Mucosa of stomach (tissue), 1 donor: ENCODE results near the gene RPS19.
"Not testable (repeated sequence)": the region's sequence is repeated elsewhere in the genome, so short reads cannot be mapped to it uniquely, and the experiment has no call there.

Source experiments
- H3K27me3 ChIP-seq: one replicate; pipeline ENCODE4 v1.7.0; 2013; ENCODE audit warnings: mild to moderate bottlenecking, low read length; ENCODE audit not compliant: control insufficient read depth, insufficient read depth
- H3K36me3 ChIP-seq: one replicate; pipeline ENCODE4 v1.7.0; 2013; ENCODE audit warnings: low read length; ENCODE audit not compliant: control insufficient read depth, insufficient read depth
- H3K4me1 ChIP-seq: one replicate; pipeline ENCODE4 v1.7.0; 2013; ENCODE audit warnings: mild to moderate bottlenecking, low read length; ENCODE audit not compliant: control insufficient read depth, insufficient read depth
- H3K4me3 ChIP-seq: one replicate; pipeline ENCODE4 v1.7.0; 2013; ENCODE audit warnings: low read length
- H3K9ac ChIP-seq: one replicate; pipeline ENCODE4 v1.7.0; 2013; ENCODE audit warnings: mild to moderate bottlenecking, low read length, moderate library complexity
- H3K9me3 ChIP-seq: one replicate; pipeline ENCODE4 v1.7.0; 2013; ENCODE audit warnings: mild to moderate bottlenecking, low read length, moderate library complexity; ENCODE audit not compliant: control insufficient read depth
- donor health status: Pancreatic carcinoma.

The RPS19 gene

DNA sequence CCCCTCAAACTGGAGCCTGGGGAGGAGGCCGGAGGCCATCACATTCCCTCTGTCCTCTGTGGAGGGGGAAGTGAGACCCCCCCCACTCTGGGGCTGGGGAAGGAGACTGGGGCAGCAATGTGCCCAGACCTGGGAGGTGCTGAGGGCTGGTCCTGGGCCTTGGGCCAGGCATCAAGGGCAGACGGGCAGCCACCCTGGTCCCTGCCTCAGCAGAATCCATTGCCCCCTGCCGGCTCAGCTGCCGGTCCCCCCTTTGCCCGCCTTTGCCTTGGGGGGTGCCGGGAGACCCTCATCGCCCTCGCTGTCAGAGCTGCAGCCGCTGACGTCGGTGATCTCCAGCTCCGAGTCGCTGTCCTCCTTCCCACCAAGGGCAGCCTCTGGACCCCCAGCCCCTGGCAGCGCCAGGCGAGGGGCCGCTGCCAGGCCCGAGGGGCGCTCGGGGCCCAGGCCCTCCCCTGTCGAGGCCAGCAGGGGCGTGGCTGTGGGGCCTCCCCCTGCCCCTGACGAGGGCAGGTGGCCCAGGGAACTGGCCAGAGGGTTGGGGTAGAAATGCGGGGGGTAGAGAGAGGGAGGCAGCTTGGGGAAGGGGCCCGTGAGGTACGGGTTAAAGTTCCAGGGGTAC is 48.0 kb downstream of the RPS19 start:
- H3K4me3 ChIP-seq = no peak overlapping the region
- H3K36me3 ChIP-seq = peaks cover 16% of the 10 kb centered on the region
- H3K9me3 ChIP-seq = no peaks in the 10 kb centered on the region
- no peak overlapping the region for H3K9ac ChIP-seq
- peaks cover 38% of the 10 kb centered on the region for H3K4me1 ChIP-seq
- peaks cover 30% of the 10 kb centered on the region for H3K27me3 ChIP-seq

DNA sequence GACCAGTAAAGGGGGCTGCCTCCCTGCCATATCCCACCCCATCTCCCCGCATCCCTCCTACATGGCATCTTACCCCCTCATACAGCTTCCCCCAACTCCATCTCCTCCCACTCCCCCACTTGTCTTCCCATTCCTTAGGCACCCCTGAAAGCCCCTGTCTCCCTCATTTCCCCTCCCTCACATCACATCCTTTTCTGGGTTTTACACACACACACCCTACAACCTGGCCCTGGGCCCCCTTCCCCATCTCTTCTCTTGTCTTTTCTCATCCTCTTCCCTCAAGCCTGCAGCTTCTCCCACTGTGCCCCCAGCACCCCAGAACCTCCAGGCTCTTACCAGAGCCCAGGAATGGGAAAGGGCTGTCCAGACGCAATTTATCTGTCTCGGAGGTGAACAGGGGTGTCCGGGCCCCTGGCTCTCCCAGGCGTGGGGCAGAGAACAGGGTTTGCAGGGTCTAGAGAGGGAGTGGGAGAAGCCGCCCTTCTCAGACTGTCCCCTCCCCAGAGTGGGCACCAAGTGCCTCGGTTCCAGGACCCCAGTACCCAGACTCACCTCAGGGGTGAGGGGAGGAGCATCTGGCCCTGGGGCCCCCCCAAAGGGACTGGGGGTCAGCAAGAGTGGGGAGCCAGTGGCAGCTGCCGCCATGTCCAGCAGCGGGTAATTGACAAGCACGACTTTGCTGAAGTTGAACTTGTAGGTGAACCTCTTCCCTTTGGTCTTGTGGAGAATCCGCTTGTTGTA is 48.8 kb downstream of the RPS19 start:
- H3K4me3 ChIP-seq = no peak overlapping the region
- peaks cover 37% of the 10 kb centered on the region for H3K27me3 ChIP-seq
- no peak overlapping the region for H3K9ac ChIP-seq
- H3K36me3 ChIP-seq = peaks cover 8% of the 10 kb centered on the region
- H3K4me1 ChIP-seq = peaks cover 30% of the 10 kb centered on the region
- no peaks in the 10 kb centered on the region for H3K9me3 ChIP-seq

DNA sequence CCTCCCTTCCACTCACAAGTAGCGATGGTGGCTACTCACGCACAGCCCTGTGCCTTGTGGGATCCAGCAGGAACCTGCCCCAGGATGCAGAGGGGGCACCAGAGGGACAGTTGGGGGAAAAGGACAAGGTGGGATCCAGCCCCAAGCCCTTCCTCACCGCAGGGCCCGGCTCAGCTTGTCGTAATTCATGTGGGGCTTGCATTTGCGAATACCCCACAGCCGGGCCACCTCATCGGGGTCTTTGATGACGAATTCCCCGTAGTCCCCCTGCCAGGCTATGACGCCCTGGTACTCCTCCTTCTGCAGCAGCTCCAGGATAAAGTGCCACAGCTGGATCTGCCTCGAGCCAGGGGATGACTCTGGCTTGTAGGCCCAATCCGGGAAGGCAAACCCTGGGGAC is 49.7 kb downstream of the RPS19 start:
- Histone ChIP-seq H3K36me3 (peaks cover 8% of the 10 kb centered on the region), H3K9me3 (no peaks in the 10 kb centered on the region), H3K4me3 (no peak overlapping the region), H3K4me1 (peaks cover 25% of the 10 kb centered on the region), H3K27me3 (peaks cover 44% of the 10 kb centered on the region), H3K9ac (no peak overlapping the region)

DNA sequence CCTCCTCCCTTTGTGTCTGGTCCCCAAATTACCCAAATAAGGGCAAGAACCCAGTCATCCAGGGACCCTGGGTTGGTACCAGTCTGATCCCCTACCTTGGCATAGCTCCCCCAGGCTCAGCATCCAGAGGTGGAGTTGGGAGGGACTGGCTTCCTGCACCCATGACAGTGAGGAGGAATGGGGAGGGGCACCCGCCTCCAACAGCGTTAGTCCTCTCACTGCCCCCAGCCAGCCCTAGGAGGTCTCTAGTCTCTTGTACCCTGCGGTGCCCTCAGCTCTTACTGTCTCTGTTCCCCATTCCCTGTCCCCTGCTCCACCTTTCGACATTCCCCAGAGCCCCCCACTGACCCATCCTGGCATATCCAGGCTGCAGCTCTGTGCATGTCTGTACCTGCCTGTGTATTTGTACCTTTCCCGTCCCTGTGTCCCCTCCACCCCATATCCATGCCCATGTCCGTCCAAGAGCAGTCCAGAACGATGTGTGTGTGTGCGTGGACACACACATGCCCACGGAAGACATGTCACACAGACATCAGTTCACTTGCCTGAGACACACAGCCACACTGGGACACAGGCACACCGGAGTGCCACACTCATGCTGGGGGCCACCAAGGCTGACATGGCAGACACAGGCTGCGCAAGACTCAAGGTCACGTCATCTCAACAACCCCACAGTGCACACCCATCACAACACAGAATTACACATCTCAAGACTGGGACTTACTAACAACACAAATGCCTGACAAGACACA is 50.4 kb downstream of the RPS19 start:
- Histone ChIP-seq H3K9ac (no peak overlapping the region), H3K9me3 (no peaks in the 10 kb centered on the region), H3K27me3 (peaks cover 48% of the 10 kb centered on the region), H3K4me1 (peaks cover 18% of the 10 kb centered on the region), H3K36me3 (peaks cover 8% of the 10 kb centered on the region), H3K4me3 (no peak overlapping the region)

DNA sequence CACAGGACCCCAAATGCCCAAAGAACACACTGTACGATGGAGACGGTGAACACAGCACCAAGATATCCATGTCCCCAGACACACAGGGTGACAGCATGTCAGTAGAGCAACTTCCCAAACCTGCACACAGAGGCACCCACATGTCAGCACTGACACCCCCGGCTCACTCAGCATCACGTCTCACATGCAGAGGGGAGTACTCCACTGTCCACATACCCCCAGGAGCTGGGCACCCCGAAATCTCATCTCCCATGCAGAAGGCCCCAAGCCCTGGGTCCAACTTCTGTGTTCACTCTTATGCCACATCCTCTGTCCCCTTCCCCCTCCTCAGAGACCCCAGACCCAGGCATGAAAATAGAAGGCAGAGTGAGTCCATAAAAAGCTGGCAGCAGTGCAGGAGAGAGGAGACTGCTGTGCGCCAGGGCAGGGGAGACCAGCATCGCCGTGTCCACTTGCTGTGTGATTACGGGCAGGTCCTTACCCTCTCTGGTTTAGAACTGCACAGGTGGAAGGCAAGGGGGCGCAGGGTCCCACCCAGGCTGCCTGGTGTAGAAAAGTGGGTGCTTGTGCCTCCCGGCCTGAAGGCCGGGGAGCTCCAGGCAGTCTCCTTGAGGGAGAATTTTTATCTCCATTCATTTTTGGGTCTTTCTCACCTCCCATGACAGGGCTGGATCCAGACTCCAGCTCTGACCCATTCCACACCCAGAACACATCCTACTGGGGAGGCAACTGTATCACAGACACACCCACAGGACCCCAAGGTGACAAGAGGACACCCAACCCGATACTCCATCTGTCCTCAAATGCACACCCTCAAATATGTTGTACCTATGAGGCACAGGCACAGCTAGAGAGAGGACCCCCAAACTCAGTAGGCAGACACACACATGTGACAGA is 51.2 kb downstream of the RPS19 start:
- Histone ChIP-seq H3K36me3 (peaks cover under 1% of the 10 kb centered on the region), H3K9me3 (no peaks in the 10 kb centered on the region), H3K4me3 (no peak overlapping the region), H3K4me1 (peaks cover 9% of the 10 kb centered on the region), H3K9ac (no peak overlapping the region), H3K27me3 (peaks cover 56% of the 10 kb centered on the region)

DNA sequence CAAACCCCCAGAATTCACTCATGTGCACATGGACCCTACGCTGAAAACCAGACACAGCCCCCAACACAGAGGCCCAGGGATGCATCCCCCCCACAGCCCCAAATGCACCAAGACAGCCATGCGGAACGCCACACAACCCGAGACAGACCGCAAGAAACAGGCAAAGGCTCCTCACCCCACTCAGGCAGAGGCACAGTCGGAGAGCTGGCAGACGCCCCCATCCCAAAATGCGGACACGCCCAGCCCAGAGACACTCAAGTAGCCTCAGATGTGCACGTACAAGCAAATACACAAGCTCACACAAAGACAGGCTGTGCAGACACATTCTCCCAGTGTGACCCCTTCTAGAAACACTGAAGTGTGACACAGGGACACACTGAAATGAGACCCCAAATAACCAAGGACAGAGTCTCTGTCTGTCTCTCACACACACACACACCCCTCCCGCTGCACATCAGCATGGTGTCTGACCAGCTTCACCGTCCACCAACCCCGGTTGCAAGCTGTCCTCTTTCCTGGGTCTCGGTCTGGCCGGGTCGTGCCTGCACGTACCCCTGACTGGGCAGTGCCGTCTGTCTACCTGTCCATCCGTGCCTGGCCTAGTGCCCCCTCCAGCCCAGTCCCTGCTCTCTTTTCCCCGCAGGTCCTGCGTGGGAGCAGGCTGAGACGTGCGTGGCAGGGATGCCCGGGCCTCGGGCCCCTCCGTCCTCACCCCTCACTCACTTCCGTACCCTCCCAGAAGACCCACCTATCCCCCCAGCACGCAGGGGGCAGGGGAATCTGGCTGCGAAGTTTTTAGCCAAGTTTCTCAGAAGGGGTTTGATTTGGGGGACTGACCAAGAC is 52.1 kb downstream of the RPS19 start:
- Histone ChIP-seq H3K9ac (no peak overlapping the region), H3K4me1 (peaks cover under 1% of the 10 kb centered on the region), H3K36me3 (no peaks in the 10 kb centered on the region), H3K27me3 (peaks cover 65% of the 10 kb centered on the region), H3K9me3 (no peaks in the 10 kb centered on the region), H3K4me3 (no peak overlapping the region)

DNA sequence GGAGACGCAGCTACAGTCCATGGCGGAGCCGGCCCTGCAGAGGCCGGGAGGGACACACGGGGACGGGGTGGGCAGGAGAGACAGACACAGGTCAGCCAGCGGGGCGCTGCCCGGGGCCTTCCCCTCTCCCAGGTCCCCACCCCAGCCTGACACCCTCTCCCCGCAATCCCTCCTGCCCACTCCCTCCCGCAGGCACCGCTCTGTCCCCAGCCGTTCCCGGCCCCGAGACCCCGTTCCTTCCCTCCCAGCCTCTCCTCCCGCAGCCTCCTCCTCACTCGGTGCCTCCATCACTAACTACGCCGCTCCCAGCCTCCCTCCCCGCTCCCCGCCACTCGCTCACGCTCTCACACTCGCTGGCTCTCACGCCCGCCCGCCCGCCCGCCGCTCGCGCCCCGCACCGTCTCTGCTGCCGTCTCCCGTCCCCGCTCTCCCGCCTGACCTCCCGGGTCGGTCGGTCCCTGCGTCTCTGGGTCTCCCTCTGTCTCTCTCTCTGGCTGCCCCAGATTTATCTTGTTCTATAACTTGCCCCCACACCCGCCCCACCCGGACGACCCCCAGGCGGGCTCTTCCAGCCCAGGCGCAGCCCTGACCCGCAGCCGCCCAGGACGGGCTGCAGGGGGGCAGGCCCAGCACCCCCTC is 53.0 kb downstream of the RPS19 start:
- Histone ChIP-seq H3K4me3 (no peak overlapping the region), H3K9ac (no peak overlapping the region), H3K27me3 (peaks cover 74% of the 10 kb centered on the region), H3K4me1 (no peaks in the 10 kb centered on the region), H3K9me3 (no peaks in the 10 kb centered on the region), H3K36me3 (no peaks in the 10 kb centered on the region)

DNA sequence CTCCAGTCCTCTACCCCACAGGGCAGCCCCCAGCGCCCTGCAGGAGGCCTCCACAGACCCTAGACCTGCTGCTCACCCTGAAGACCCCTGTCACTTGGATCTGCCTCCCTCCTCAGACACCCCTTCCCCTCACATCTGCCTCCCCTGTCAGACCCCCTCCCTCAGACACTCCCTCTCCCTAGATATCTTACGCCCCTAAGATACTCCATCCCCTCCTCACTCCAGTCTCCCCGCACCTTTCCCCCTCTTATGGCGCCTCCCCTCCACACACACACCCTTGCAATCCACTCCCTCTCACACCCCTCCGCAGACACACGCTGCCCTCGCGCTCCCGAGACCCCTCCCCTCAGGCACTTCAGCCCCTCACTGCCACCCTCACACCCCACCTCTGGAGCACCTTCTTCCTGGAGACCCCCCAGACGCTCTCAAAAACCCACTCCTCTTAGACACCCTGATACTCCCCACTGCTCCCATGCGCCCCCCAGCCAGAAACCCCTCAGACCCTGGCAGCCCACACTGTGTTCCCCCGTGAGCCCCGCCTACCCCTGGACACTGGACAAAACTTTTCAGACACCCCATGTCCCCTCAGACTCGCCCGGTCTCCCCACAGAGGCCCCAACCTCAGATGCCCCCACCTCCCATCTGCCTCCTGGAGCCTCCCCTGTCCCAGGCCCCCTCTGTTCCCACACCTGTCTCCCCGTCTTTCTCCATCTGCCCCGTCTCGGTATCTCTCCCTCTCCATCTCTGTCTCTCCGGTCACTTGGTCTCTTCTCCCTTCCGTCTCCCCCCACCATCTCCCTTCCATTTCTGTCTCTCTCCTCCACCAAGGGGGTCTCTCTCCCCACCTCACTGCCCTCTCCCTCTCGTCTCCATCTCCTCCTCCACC is 53.7 kb downstream of the RPS19 start:
- H3K27me3 ChIP-seq = peaks cover 76% of the 10 kb centered on the region
- no peak overlapping the region for H3K4me3 ChIP-seq
- H3K9me3 ChIP-seq = no peaks in the 10 kb centered on the region
- H3K9ac ChIP-seq = no peak overlapping the region
- H3K36me3 ChIP-seq = no peaks in the 10 kb centered on the region
- no peaks in the 10 kb centered on the region for H3K4me1 ChIP-seq

DNA sequence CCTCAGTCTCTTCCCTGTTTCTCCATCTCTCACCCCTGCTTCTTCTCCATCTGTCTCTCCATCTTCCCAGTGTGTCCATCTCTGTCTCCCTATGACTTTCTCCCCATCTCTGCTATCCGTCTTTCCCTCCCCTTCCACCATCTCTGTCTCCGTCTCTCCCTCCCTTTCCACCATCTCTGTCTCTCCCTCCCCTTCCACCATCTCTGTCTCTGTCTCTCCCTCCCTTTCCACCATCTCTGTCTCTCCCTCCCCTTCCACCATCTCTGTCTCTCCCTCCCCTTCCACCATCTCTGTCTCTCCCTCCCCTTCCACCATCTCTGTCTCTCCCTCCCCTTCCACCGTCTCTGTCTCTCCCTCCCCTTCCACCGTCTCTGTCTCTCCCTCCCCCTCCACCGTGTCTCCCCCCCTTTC is 54.4 kb downstream of the RPS19 start:
- H3K36me3 ChIP-seq, H3K9me3 ChIP-seq: not testable (repeated sequence)
- peaks cover 76% of the 10 kb centered on the region for H3K27me3 ChIP-seq

DNA sequence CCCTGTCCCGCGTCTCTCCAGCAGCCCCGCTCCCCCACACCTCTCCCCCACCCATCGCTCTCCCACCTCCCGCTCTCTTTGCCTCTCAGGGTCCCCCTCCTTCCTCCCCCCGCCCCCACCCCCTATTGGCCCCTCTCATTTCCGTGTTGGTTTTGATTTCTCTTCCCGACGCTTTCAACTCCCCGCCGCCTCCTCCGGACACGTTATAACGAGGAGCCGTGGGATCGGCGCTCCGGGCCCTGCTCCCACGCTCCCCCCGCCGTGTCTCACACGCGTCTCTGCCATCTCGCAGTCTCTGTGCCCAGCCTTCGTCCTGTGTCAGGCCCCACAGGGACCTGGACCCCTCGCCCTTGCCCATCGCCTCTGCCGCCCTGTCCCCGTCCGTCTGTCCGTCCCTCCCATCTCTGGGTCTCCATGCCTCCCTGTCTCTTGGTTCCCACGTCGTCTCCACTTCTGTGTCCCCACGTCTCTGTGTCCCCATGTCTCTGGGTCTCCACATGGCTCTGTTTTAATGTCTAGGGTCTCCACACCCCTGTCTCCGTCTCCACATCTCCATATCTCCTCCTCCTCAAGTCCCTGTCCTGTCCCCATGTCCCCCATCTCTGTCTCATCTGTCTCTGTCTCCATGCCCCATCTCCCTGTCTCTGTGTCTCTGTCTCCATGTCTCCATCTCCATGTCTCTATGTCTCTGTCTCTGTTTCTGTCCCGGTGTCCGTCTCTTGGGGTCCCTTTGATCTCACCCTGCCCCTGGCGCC is 55.1 kb downstream of the RPS19 start:
- Histone ChIP-seq H3K36me3 (no peaks in the 10 kb centered on the region), H3K9ac (no peak overlapping the region), H3K4me1 (no peaks in the 10 kb centered on the region), H3K27me3 (peaks cover 74% of the 10 kb centered on the region), H3K4me3 (no peak overlapping the region), H3K9me3 (no peaks in the 10 kb centered on the region)

More for the DNA sequence above, 54.4 kb downstream of the RPS19 start:
- not testable (repeated sequence) for H3K4me1 ChIP-seq, H3K9ac ChIP-seq, H3K4me3 ChIP-seq
